GM10248 (cell line): ENCODE measurements around the gene HELZ.
A peak's percentile ranks its signal among the peaks of the same experiment; 100 is the strongest.
"Not testable (repeated sequence)": the region's sequence is repeated elsewhere in the genome, so short reads cannot be mapped to it uniquely, and the experiment has no call there.

Source experiments
- CTCF ChIA-PET: fragments of 300-600 bp; sonication (Branson Sonifier 250); formaldehyde crosslinking; extraction: SDS; loops from one replicate; lab custom pipeline; 2021; ENCODE audit warnings: antibody characterized with exemption; lab: Yijun Ruan, JAX
- POLR2A ChIA-PET: fragments of 350-650 bp; sonication (Branson Sonifier 250); formaldehyde crosslinking; extraction: SDS; loops from one replicate; lab custom pipeline; 2020; ENCODE audit warnings: antibody characterized with exemption; lab: Yijun Ruan, JAX
- DNase-seq: peaks from one replicate; pipeline ENCODE4 v3.0.0; 2012; ENCODE audit errors: extremely low spot score
- TF ChIP-seq, protein P1 (sequence below): IDR thresholded peaks from 2 replicates; pipeline ENCODE4 v1.5.1; 2012; ENCODE audit warnings: mild to moderate bottlenecking, low read depth; ENCODE audit errors: extremely low read depth, missing control alignments, control extremely low read depth

HELZ gene

DNA sequence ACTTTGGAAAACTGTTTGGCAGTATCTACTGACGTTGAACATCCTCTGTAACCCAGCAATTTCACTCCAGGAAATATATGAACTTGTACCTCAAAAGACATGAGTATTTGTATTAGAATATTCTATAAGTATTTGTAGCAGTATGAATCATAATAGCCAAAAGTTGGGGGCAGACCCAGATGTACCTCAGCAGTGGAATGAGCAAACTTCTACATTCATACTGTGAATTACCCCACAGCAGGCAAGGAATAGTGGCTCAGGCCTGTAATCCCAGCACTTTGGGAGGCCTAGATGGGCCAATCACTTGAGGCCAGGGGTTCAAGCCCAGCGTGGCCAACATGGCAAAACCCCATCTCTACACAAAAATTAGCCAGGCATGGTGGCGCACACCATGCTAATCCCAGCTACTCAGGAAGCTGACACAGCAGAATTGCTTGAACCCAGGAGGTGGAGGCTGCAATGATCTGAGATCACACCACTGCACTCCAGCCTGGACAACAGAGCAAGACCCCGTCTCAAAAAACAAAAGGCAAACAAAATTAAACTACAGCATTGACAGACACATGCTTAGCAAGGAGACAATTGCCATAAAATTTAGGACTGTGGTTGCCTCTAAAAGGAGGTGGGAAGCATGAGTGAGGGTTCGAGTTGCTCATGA is 11.2 kb upstream of the HELZ start:
- ChIA-PET CTCF (interaction anchor here (1.0 kb wide), 1 partner anchor 35 kb away, joined by 3 read pairs; no protein-coding TSS in a partner anchor), POLR2A (no interaction called here)
- TF ChIP-seq, protein P1, sequence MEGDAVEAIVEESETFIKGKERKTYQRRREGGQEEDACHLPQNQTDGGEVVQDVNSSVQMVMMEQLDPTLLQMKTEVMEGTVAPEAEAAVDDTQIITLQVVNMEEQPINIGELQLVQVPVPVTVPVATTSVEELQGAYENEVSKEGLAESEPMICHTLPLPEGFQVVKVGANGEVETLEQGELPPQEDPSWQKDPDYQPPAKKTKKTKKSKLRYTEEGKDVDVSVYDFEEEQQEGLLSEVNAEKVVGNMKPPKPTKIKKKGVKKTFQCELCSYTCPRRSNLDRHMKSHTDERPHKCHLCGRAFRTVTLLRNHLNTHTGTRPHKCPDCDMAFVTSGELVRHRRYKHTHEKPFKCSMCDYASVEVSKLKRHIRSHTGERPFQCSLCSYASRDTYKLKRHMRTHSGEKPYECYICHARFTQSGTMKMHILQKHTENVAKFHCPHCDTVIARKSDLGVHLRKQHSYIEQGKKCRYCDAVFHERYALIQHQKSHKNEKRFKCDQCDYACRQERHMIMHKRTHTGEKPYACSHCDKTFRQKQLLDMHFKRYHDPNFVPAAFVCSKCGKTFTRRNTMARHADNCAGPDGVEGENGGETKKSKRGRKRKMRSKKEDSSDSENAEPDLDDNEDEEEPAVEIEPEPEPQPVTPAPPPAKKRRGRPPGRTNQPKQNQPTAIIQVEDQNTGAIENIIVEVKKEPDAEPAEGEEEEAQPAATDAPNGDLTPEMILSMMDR = no peak
- DNase-seq = no peak

DNA sequence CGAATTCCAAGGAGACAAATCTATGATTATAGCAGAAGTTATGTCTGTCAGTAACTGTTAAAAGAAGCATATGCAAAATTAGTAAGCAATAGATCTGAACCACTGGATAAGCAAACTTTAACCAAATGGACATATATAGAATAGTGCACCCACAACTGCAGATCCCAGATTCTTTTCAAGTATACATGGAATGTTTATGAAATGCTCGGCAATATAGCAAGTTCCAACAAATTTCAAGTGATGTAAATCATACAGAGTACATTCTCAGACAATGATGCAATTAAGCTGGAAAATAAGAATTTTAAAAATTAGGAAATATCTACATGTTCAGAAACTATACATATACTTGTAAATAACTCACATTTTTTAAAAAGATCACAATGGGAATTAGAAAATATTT is 8.4 kb upstream of the HELZ start:
- POLR2A ChIA-PET = no interaction called here
- CTCF ChIA-PET = no interaction called here
- TF ChIP-seq, protein P1 = no peak

GRCh38 chr17:67251586-67251985 is 6.6 kb upstream of the HELZ start:
- CTCF ChIA-PET, DNase-seq, POLR2A ChIA-PET: not testable (repeated sequence)

More for the DNA sequence above, 8.4 kb upstream of the HELZ start:
- no peak for DNase-seq

DNA sequence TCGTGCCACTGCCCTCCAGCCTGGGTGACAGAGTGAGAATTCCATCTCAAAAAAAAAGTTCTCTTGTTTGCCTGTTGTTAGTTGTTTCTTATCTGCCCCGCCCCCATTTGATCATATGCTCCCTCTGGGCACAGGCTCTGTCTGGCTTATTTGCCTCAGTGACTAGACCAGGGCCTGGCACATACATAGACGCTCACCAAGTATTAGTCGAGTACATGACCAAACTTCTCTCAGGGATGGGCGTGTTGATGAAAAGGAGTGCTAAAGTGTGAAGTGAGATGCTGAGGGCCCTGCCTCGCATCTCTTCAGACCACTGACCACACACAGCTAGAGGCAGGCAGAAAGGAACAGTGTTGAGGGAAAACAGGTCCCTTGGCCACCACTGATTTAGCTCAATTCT is 3.3 kb upstream of the HELZ start:
- CTCF ChIA-PET = no interaction called here
- no peak for DNase-seq
- TF ChIP-seq, protein P1 = no peak
- POLR2A ChIA-PET = no interaction called here

- POLR2A ChIA-PET = no interaction called here
- TF ChIP-seq, protein P1 = no peak
- CTCF ChIA-PET = no interaction called here
- no peak for DNase-seq
These were observed 2.5 kb upstream of the HELZ start for GRCh38 chr17:67247416-67247900.

- CTCF ChIA-PET = no interaction called here
- POLR2A ChIA-PET = no interaction called here
- peak; percentile 42 for DNase-seq
- TF ChIP-seq, protein P1 = no peak
These were observed 1.8 kb upstream of the HELZ start for GRCh38 chr17:67246653-67247415.

DNA sequence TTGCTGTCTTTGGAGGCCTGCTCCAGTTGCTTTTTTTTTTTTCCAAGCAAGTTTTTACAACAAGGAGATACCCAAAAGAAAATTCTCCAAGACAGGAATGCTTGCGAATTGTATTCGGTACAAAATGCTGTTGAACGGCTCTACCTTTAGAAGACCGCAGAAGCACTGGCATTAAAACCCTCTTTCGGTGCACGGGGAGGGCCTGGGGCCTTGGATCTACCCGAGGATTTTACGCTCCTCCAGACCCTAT is 1.3 kb upstream of the HELZ start:
- TF ChIP-seq, protein P1 = no peak
- CTCF ChIA-PET = no interaction called here

More for the DNA sequence above, 1.3 kb upstream of the HELZ start:
- DNase-seq = no peak
- POLR2A ChIA-PET = no interaction called here
